Activated CD4-positive, alpha-beta T cell treated with anti-CD3 and anti-CD28 coated beads, Interleukin-2, amount 10 ng/mL, durations not matched to agents 24 days and 14 days (primary cell): ENCODE data around the gene SLC35D2. TPM values are rescaled to one million over a fixed set of nuclear protein-coding genes. Genes with fewer than 3 reads are reported as not detected.
A peak's percentile ranks its signal among the peaks of the same experiment; 100 is the strongest.

Experiments used
- DNase-seq: peaks from one replicate; pipeline ENCODE4 v3.0.0; 2022
- H3K27ac Mint-ChIP-seq: one replicate; pipeline ENCODE4 v1.8.0; 2022; ENCODE audit warnings: mild to moderate bottlenecking, mixed read lengths
- H3K27me3 Mint-ChIP-seq: one replicate; pipeline ENCODE4 v1.8.0; 2022; ENCODE audit warnings: mixed read lengths
- H3K36me3 Mint-ChIP-seq: one replicate; pipeline ENCODE4 v1.8.0; 2022; ENCODE audit warnings: low read depth, mild to moderate bottlenecking, mixed read lengths
- H3K4me1 Mint-ChIP-seq: one replicate; pipeline ENCODE4 v1.8.0; 2021; ENCODE audit warnings: mixed read lengths
- H3K4me3 Mint-ChIP-seq: one replicate; pipeline ENCODE4 v1.8.0; 2022; ENCODE audit warnings: mild to moderate bottlenecking, moderate library complexity, mixed read lengths
- H3K9me3 Mint-ChIP-seq: one replicate; pipeline ENCODE4 v1.8.0; 2021; ENCODE audit warnings: mixed read lengths
- intact Hi-C: fragments of 100-400 bp; cut with micrococcal nuclease; formaldehyde crosslinking; loops from one replicate; pipeline ENCODE4 v1.15.1; 2023
- total RNA-seq: library from RNA; stranded (reverse); gene quantifications from 2 replicates; pipeline ENCODE4 v1.2.3, GENCODE V29; 2022

The SLC35D2 gene
- total RNA-seq = 5.2 and 6.1 TPM in 2 replicates

GRCh38 chr9:96383165-96383942 lies at the start of gene SLC35D2:
SLC35D2 (minus strand) TSS chr9:96383711; CDS start chr9:96383634, 77 bp downstream.
- Mint-ChIP-seq H3K36me3 (peaks cover 29% of the 10 kb centered on the region), H3K4me3 (peak within 1 kb of the TSS; percentile 80), H3K4me1 (peaks cover 23% of the 10 kb centered on the region), H3K27ac (peak within 1 kb of the TSS; percentile 60), H3K9me3 (no peaks in the 10 kb centered on the region), H3K27me3 (no peaks in the 10 kb centered on the region)
- peak; percentile 77 for DNase-seq
- intact Hi-C loops = no loop called here

- intact Hi-C loops = no loop called here
- Mint-ChIP-seq H3K4me3 (no peak overlapping the region), H3K9me3 (no peaks in the 10 kb centered on the region), H3K27me3 (peaks cover 17% of the 10 kb centered on the region), H3K36me3 (no peaks in the 10 kb centered on the region), H3K4me1 (no peaks in the 10 kb centered on the region), H3K27ac (no peak overlapping the region)
- no peak for DNase-seq
Measured at GRCh38 chr9:96430377-96430776, 46.9 kb upstream of the SLC35D2 start.

- H3K4me1 Mint-ChIP-seq = no peaks in the 10 kb centered on the region
- no peaks in the 10 kb centered on the region for H3K36me3 Mint-ChIP-seq
- H3K27me3 Mint-ChIP-seq = peaks cover 17% of the 10 kb centered on the region
- H3K4me3 Mint-ChIP-seq = no peak overlapping the region
- no peak for DNase-seq
- H3K27ac Mint-ChIP-seq = no peak overlapping the region
- H3K9me3 Mint-ChIP-seq = no peaks in the 10 kb centered on the region
- intact Hi-C loops = no loop called here
Measured at GRCh38 chr9:96429732-96430131, 46.2 kb upstream of the SLC35D2 start.

- intact Hi-C loops = no loop called here
- Mint-ChIP-seq H3K36me3 (no peaks in the 10 kb centered on the region), H3K4me3 (no peak overlapping the region), H3K27me3 (peaks cover 11% of the 10 kb centered on the region), H3K4me1 (peaks cover 6% of the 10 kb centered on the region), H3K27ac (no peak overlapping the region), H3K9me3 (no peaks in the 10 kb centered on the region)
- DNase-seq = no peak
Measured at GRCh38 chr9:96425500-96426169, 42.1 kb upstream of the SLC35D2 start.

- Mint-ChIP-seq H3K9me3 (no peaks in the 10 kb centered on the region), H3K27ac (no peak overlapping the region), H3K36me3 (no peaks in the 10 kb centered on the region), H3K4me1 (peaks cover 20% of the 10 kb centered on the region), H3K27me3 (peaks cover 5% of the 10 kb centered on the region), H3K4me3 (no peak overlapping the region)
- no peak for DNase-seq
- intact Hi-C loops = no loop called here
Measured at GRCh38 chr9:96423985-96424336, 40.5 kb upstream of the SLC35D2 start.

- intact Hi-C loops = no loop called here
- Mint-ChIP-seq H3K4me3 (no peak overlapping the region), H3K27me3 (peaks cover 4% of the 10 kb centered on the region), H3K36me3 (no peaks in the 10 kb centered on the region), H3K9me3 (no peaks in the 10 kb centered on the region), H3K27ac (no peak overlapping the region), H3K4me1 (peaks cover 20% of the 10 kb centered on the region)
- no peak for DNase-seq
Measured at GRCh38 chr9:96423322-96423984, 39.9 kb upstream of the SLC35D2 start.

- Mint-ChIP-seq H3K27me3 (no peaks in the 10 kb centered on the region), H3K36me3 (peaks cover 9% of the 10 kb centered on the region), H3K27ac (peak overlapping the region; percentile 87), H3K9me3 (no peaks in the 10 kb centered on the region), H3K4me1 (peaks cover 30% of the 10 kb centered on the region), H3K4me3 (peak overlapping the region; percentile 91)
- DNase-seq = peak; percentile 74
- intact Hi-C loops = no loop called here
Measured at GRCh38 chr9:96420468-96421219, 37.1 kb upstream of the SLC35D2 start.

GRCh38 chr9:96419691-96419969 lies 36.1 kb upstream of the SLC35D2 start:
- Mint-ChIP-seq H3K27ac (peak overlapping the region; percentile 87), H3K4me1 (peaks cover 30% of the 10 kb centered on the region), H3K27me3 (no peaks in the 10 kb centered on the region), H3K9me3 (no peaks in the 10 kb centered on the region), H3K36me3 (peaks cover 9% of the 10 kb centered on the region), H3K4me3 (peak overlapping the region; percentile 91)
- DNase-seq = no peak
- intact Hi-C loops = loop anchor here (2.0 to 10.0 kb wide), 6 partner anchors 95 to 1838 kb away; partner anchors contain the start of genes AOPEP, TBC1D2 and ZNF510

- Mint-ChIP-seq H3K4me3 (peak overlapping the region; percentile 91), H3K36me3 (peaks cover 9% of the 10 kb centered on the region), H3K27me3 (no peaks in the 10 kb centered on the region), H3K4me1 (peaks cover 31% of the 10 kb centered on the region), H3K27ac (peak overlapping the region; percentile 95), H3K9me3 (no peaks in the 10 kb centered on the region)
- DNase-seq = peak; percentile 91
- intact Hi-C loops = loop anchor here (1.0 to 10.0 kb wide), 8 partner anchors 31 to 1838 kb away; partner anchors contain the start of genes AOPEP, HABP4, PRXL2C and TBC1D2
Measured at GRCh38 chr9:96418920-96419690, 35.6 kb upstream of the SLC35D2 start.

GRCh38 chr9:96418083-96418919 lies 34.8 kb upstream of the SLC35D2 start, which contains the start of gene ZNF367:
ZNF367 (minus strand) TSS chr9:96418370; CDS start chr9:96418032, 338 bp downstream.
- Mint-ChIP-seq H3K4me3 (peak within 1 kb of the TSS; percentile 97), H3K27me3 (no peaks in the 10 kb centered on the region), H3K27ac (peak within 1 kb of the TSS; percentile 95), H3K4me1 (peaks cover 38% of the 10 kb centered on the region), H3K36me3 (peaks cover 12% of the 10 kb centered on the region), H3K9me3 (no peaks in the 10 kb centered on the region)
- peak; percentile 98 for DNase-seq
- intact Hi-C loops = loop anchor here (1.0 to 10.0 kb wide), 8 partner anchors 32 to 1839 kb away; partner anchors contain the start of genes AOPEP, HABP4, PRXL2C and TBC1D2

GRCh38 chr9:96417661-96418082 lies 34.2 kb upstream of the SLC35D2 start:
- Mint-ChIP-seq H3K36me3 (peaks cover 12% of the 10 kb centered on the region), H3K27me3 (no peaks in the 10 kb centered on the region), H3K9me3 (no peaks in the 10 kb centered on the region), H3K4me1 (peaks cover 40% of the 10 kb centered on the region), H3K27ac (peak overlapping the region; percentile 95), H3K4me3 (peak overlapping the region; percentile 91)
- intact Hi-C loops = loop anchor here (1.0 to 10.0 kb wide), 9 partner anchors 33 to 1840 kb away; partner anchors contain the start of genes AOPEP, HABP4, PRXL2C and TBC1D2
- no peak for DNase-seq

- H3K27me3 Mint-ChIP-seq = no peaks in the 10 kb centered on the region
- peak overlapping the region; percentile 93 for H3K27ac Mint-ChIP-seq
- H3K4me1 Mint-ChIP-seq = peaks cover 44% of the 10 kb centered on the region
- intact Hi-C loops = loop anchor here (1.0 to 10.0 kb wide), 6 partner anchors 92 to 1840 kb away; partner anchors contain the start of genes AOPEP and TBC1D2
- peaks cover 12% of the 10 kb centered on the region for H3K36me3 Mint-ChIP-seq
- peak overlapping the region; percentile 97 for H3K4me3 Mint-ChIP-seq
- DNase-seq = peak; percentile 97
- no peaks in the 10 kb centered on the region for H3K9me3 Mint-ChIP-seq
Measured at GRCh38 chr9:96417051-96417586, 33.6 kb upstream of the SLC35D2 start.
